Tibial artery (tissue), 4 donors: ENCODE results near the gene SRMS.

Experiments used
- DNase-seq, 2 donors: peaks; one replicate each; pipeline ENCODE4 v3.0.0-alpha.2; 2019
- H3K27ac ChIP-seq, 2 donors: fragments of 200-600 bp; sonication (generic) in 1 of 2; 1 replicate in 1 of 2; 2 replicates in 1 of 2; pipeline ENCODE4 v1.5.1; 2018 to 2019; ENCODE audit warnings: mild to moderate bottlenecking in 1 of 2
- H3K27me3 ChIP-seq, 2 donors: fragments of 200-600 bp; sonication (generic) in 1 of 2; one replicate each; pipeline versions ENCODE4 v1.5.1 to v1.6.0; 2016 to 2019
- H3K36me3 ChIP-seq, 3 donors: fragments of 200-600 bp; sonication (generic) in 2 of 3; one replicate each; pipeline ENCODE4 v1.5.1; 2016 to 2019; ENCODE audit warnings: mild to moderate bottlenecking in 2 of 3
- H3K4me1 ChIP-seq, 4 donors: fragments of 200-600 bp; sonication (generic) in 2 of 4; 1 replicate in 3 of 4; 2 replicates in 1 of 4; pipeline ENCODE4 v1.5.1; 2016 to 2019
- H3K4me3 ChIP-seq, 2 donors: fragments of 200-600 bp; sonication (generic) in 1 of 2; 1 replicate in 1 of 2; 2 replicates in 1 of 2; pipeline ENCODE4 v1.5.1; 2018 to 2019; ENCODE audit warnings: mild to moderate bottlenecking in 2 of 2
- H3K9me3 ChIP-seq, 3 donors: fragments of 200-600 bp; sonication (generic) in 1 of 3; one replicate each; pipeline ENCODE4 v1.5.1; 2016 to 2019
- CTCF ChIP-seq, 2 experiments: fragments of 200-600 bp in 1 of 2; fragments of 450-650 bp in 1 of 2; IDR thresholded peaks; one replicate each; pipeline ENCODE4 v1.5.1; 2017 to 2019; ENCODE audit warnings: antibody characterized with exemption in 2 of 2, mild to moderate bottlenecking in 1 of 2, moderate library complexity in 1 of 2
- intact Hi-C: fragments of 100-400 bp; cut with DNase I; formaldehyde crosslinking; loops from one replicate; pipeline ENCODE4 v1.15.0; 2023; ENCODE audit warnings: low total_unique reads

The SRMS gene

GRCh38 chr20:63505281-63505680 is 42.3 kb downstream of the SRMS start:
- Histone ChIP-seq H3K27me3 (peaks cover 0 to 54% of the 10 kb centered on the region in 2 donors), H3K4me1 (no peaks in the 10 kb centered on the region), H3K9me3 (peaks cover 0 to 18% (median 17%) of the 10 kb centered on the region in 3 donors), H3K36me3 (no peaks in the 10 kb centered on the region), H3K27ac (no peak overlapping the region), H3K4me3 (no peak overlapping the region)
- intact Hi-C loops, result no loop called here
- DNase-seq, result no peak
- TF ChIP-seq CTCF (IDR thresholded peaks at IDR 0.05), result no peak

- H3K9me3 ChIP-seq, result peaks cover 0 to 18% (median 17%) of the 10 kb centered on the region in 3 donors
- intact Hi-C loops, result no loop called here
- no peak overlapping the region for H3K4me3 ChIP-seq
- H3K27ac ChIP-seq, result no peak overlapping the region
- no peaks in the 10 kb centered on the region for H3K36me3 ChIP-seq
- DNase-seq, result no peak
- peaks cover 0 to 57% of the 10 kb centered on the region in 2 donors for H3K27me3 ChIP-seq
- peaks cover 0 to under 1% (median 0%) of the 10 kb centered on the region in 4 donors for H3K4me1 ChIP-seq
- no peak for TF ChIP-seq CTCF (IDR thresholded peaks at IDR 0.05)
Observed at GRCh38 chr20:63504642-63505041, 42.9 kb downstream of the SRMS start.

GRCh38 chr20:63503524-63503923 is 44.0 kb downstream of the SRMS start:
- H3K27me3 ChIP-seq, result peaks cover 0 to 62% of the 10 kb centered on the region in 2 donors
- H3K9me3 ChIP-seq, result peaks cover 0 to 18% (median 17%) of the 10 kb centered on the region in 3 donors
- H3K27ac ChIP-seq, result no peak overlapping the region
- DNase-seq, result no peak
- TF ChIP-seq CTCF (IDR thresholded peaks at IDR 0.05), result no peak
- no peaks in the 10 kb centered on the region for H3K36me3 ChIP-seq
- no peak overlapping the region for H3K4me3 ChIP-seq
- H3K4me1 ChIP-seq, result peaks cover 0 to 12% (median 7%) of the 10 kb centered on the region in 4 donors
- intact Hi-C loops, result no loop called here

- TF ChIP-seq CTCF (IDR thresholded peaks at IDR 0.05), result no peak
- Histone ChIP-seq H3K36me3 (no peaks in the 10 kb centered on the region), H3K4me3 (no peak overlapping the region), H3K27me3 (peaks cover 0 to 68% of the 10 kb centered on the region in 2 donors), H3K27ac (no peak overlapping the region), H3K9me3 (peaks cover 0 to 18% (median 17%) of the 10 kb centered on the region in 3 donors), H3K4me1 (peaks cover 0 to 20% (median 15%) of the 10 kb centered on the region in 4 donors)
- intact Hi-C loops, result no loop called here
- DNase-seq, result no peak
Observed at GRCh38 chr20:63502671-63503172, 44.8 kb downstream of the SRMS start.

- Histone ChIP-seq H3K36me3 (no peaks in the 10 kb centered on the region), H3K4me3 (no peak overlapping the region), H3K27ac (no peak overlapping the region), H3K9me3 (peaks cover 0 to 18% (median 17%) of the 10 kb centered on the region in 3 donors), H3K27me3 (peaks cover 0 to 74% of the 10 kb centered on the region in 2 donors), H3K4me1 (peaks cover 0 to 23% (median 19%) of the 10 kb centered on the region in 4 donors)
- intact Hi-C loops, result no loop called here
- DNase-seq, result no peak
- TF ChIP-seq CTCF (IDR thresholded peaks at IDR 0.05), result no peak
Observed at GRCh38 chr20:63501818-63502670, 45.5 kb downstream of the SRMS start.
